Endothelial cell (in vitro differentiated cells): ENCODE measurements around the gene TEPSIN. TPM values are rescaled to one million over a fixed set of nuclear protein-coding genes. Genes with fewer than 3 reads are reported as not detected.

ENCODE experiments used
- DNase-seq: peaks from one replicate; pipeline ENCODE4 v3.0.0; 2021; ENCODE audit warnings: low spot score
- H3K27ac Mint-ChIP-seq: one replicate; pipeline ENCODE4 v1.8.0; 2021; ENCODE audit warnings: mixed read lengths, inconsistent platforms; ENCODE audit not compliant: unreplicated experiment
- H3K27me3 Mint-ChIP-seq: one replicate; pipeline ENCODE4 v1.8.0; 2021; ENCODE audit warnings: mild to moderate bottlenecking, moderate library complexity, mixed read lengths, inconsistent platforms; ENCODE audit not compliant: unreplicated experiment
- H3K36me3 Mint-ChIP-seq: one replicate; pipeline ENCODE4 v1.8.0; 2021; ENCODE audit warnings: mild to moderate bottlenecking, low read depth, mixed read lengths, inconsistent platforms; ENCODE audit not compliant: unreplicated experiment
- H3K4me1 Mint-ChIP-seq: one replicate; pipeline ENCODE4 v1.8.0; 2021; ENCODE audit warnings: mild to moderate bottlenecking, mixed read lengths, inconsistent platforms; ENCODE audit not compliant: unreplicated experiment
- H3K4me3 Mint-ChIP-seq: one replicate; pipeline ENCODE4 v1.8.0; 2021; ENCODE audit warnings: mild to moderate bottlenecking, mixed read lengths, inconsistent platforms; ENCODE audit not compliant: unreplicated experiment
- H3K9me3 Mint-ChIP-seq: one replicate; pipeline ENCODE4 v1.8.0; 2021; ENCODE audit warnings: mixed read lengths, inconsistent platforms; ENCODE audit not compliant: unreplicated experiment
- CTCF ChIP-seq: fragments of 200-600 bp; sonication (generic); IDR thresholded peaks from one replicate; pipeline ENCODE4 v1.5.0; 2021; ENCODE audit warnings: antibody characterized with exemption; ENCODE audit not compliant: unreplicated experiment
- total RNA-seq: library from RNA; stranded (reverse); fragmentation: NEBNext Ultra II Directional; extraction: Animal tissue kit (Norgen Biotek cat#: 25700); gene quantifications from one replicate; pipeline ENCODE4 v1.2.1, GENCODE V29; 2021; ENCODE audit not compliant: unreplicated experiment

Gene TEPSIN
- total RNA-seq, 1 donor from 2014 or later: 43.8 TPM

GRCh38 chr17:81247339-81247990, 8.6 kb upstream of the TEPSIN start:
- Mint-ChIP-seq H3K36me3 (peaks cover 10% of the 10 kb centered on the region), H3K27ac (no peak overlapping the region), H3K27me3 (peaks cover 17% of the 10 kb centered on the region), H3K9me3 (no peaks in the 10 kb centered on the region), H3K4me3 (no peak overlapping the region), H3K4me1 (no peaks in the 10 kb centered on the region)
- DNase-seq: no peak
- TF ChIP-seq CTCF: no peak

- Mint-ChIP-seq H3K4me1 (no peaks in the 10 kb centered on the region), H3K4me3 (no peak overlapping the region), H3K27ac (peak overlapping the region; percentile 67), H3K9me3 (no peaks in the 10 kb centered on the region), H3K36me3 (peaks cover 10% of the 10 kb centered on the region), H3K27me3 (peaks cover 20% of the 10 kb centered on the region)
- TF ChIP-seq CTCF: no peak
- DNase-seq: no peak
These were observed 8.0 kb upstream of the TEPSIN start for GRCh38 chr17:81246679-81247338.

- TF ChIP-seq CTCF: no peak
- Mint-ChIP-seq H3K9me3 (no peaks in the 10 kb centered on the region), H3K4me3 (no peak overlapping the region), H3K4me1 (no peaks in the 10 kb centered on the region), H3K27ac (no peak overlapping the region), H3K36me3 (peaks cover 10% of the 10 kb centered on the region), H3K27me3 (peaks cover 20% of the 10 kb centered on the region)
- DNase-seq: no peak
These were observed 7.5 kb upstream of the TEPSIN start for GRCh38 chr17:81246343-81246670.

- H3K36me3 Mint-ChIP-seq: peaks cover 10% of the 10 kb centered on the region
- H3K4me3 Mint-ChIP-seq: no peak overlapping the region
- TF ChIP-seq CTCF: no peak
- DNase-seq: no peak
- H3K27me3 Mint-ChIP-seq: peaks cover 22% of the 10 kb centered on the region
- no peaks in the 10 kb centered on the region for H3K4me1 Mint-ChIP-seq
- no peaks in the 10 kb centered on the region for H3K9me3 Mint-ChIP-seq
- H3K27ac Mint-ChIP-seq: no peak overlapping the region
These were observed 6.9 kb upstream of the TEPSIN start for GRCh38 chr17:81245665-81246342.
